GM18909 (cell line): ENCODE data around the gene BRAF.
"Not testable (repeated sequence)": the region's sequence is repeated elsewhere in the genome, so short reads cannot be mapped to it uniquely, and the experiment has no call there.

Experiments used
- ATAC-seq: cut with Tn5 transposase; IDR thresholded peaks from one replicate; pipeline ENCODE4 v1.9.1; 2021; ENCODE audit warnings: mild to moderate bottlenecking; ENCODE audit not compliant: unreplicated experiment, poor library complexity

BRAF gene

GRCh38 chr7:140920745-140921144 is 4.0 kb downstream of the BRAF start:
- no peak for ATAC-seq

DNA sequence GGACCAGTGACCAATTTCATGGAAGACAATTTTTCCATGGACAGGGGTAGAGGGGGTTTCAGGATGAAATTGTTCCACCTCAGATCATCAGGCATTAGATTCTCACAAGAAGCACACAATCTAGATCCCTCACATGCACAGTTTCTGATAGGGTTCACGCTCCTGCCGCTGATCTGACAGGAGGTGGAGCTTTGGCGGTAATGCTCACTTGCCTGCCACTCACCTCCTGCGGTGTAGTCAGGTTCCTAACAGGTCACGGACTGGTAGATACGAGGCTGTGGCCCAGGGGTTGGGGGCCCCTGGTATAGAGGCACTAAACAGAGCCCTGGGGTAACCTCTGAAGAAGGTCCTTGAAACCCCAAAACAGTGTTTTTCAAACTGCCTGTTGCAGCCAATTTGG is 6.5 kb downstream of the BRAF start:
- no peak for ATAC-seq

- ATAC-seq = no peak
Measured at GRCh38 chr7:140917258-140917657, 7.5 kb downstream of the BRAF start.

GRCh38 chr7:140915935-140916555 is 8.7 kb downstream of the BRAF start:
- no peak for ATAC-seq

DNA sequence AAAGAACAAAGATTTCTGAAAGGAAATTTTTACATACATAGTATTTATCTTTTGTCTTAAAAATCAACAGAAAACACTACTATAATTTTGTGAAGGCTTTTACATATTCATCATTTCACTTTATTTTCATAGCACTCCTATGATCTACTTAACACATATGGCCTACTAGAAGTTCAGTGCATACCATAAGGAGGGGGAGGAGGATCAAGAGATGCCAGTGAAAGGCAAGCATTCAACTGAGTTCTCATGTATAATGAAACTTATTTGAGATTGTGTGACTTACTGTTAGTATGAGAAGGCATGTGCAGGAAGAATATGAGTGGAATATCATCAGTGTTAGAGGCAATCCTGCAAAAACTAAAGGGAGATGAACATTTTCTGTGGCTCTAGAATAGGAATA is 10.6 kb downstream of the BRAF start:
- no peak for ATAC-seq

DNA sequence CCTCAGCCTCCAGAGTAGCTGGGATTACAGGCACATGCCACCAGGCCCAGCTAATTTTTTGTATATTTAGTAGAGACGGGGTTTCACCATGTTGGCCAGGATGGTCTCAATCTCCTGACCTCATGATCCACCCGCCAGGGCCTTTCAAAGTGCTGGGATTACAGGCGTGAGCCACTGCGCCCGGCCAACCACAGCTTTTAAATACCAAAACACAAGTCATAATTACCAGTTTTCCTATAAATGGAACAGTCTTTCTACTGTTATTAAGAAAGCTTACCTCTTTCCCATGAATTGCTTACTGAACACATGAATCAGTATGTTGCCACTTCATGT is 11.2 kb downstream of the BRAF start:
- not testable (repeated sequence) for ATAC-seq

DNA sequence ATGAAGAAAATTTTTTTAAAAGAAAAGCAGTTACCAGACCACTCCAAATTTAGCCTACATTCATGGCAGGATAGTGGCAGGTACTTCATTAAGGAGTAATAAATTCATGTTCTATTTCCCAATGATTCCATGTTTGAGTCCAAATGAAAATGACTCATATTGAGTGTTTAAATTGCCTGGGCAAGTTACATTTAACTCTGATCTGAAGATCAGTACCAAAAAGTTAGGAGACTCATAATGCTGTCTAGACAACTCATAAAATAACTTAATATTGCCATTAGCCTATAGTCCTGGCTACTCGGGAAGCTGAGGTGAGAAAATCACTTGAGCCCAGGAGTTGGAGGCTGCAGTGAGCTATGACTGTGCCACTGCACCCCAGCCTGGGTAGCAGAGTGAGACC is 13.0 kb downstream of the BRAF start:
- ATAC-seq = no peak

DNA sequence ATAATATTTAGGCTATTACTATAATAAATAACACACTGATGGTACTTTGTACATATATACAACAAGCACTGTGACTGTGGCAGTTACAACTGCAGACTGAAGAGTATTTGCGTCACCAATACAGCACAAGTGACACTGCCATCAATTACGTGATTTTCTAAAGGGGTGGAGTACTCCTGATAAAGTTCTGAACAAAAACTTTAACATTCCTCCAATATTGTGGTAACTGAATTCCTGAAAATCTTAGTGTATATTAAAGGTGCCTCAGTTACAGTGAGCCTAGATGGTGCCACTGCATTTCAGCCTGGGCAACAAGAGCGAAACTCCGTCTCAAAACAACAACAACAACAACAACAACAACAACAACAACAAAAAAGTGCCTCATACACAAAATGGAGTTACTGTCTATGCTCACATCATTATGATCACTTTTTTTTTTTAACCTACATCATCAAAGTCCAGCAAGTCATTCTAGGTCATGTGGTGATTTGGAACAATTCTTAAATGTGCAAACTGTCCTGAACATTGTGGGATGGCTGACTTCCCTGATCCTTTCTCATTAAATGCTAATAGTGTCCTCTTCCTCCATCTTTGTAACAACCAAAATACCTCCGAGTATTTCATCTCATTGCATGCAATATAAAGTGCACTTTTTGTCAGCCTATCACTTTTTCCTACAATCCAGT is 15.1 kb downstream of the BRAF start:
- no peak for ATAC-seq

GRCh38 chr7:140908361-140908760 is 16.4 kb downstream of the BRAF start:
- ATAC-seq = no peak

- no peak for ATAC-seq
Measured at GRCh38 chr7:140903741-140904480, 20.8 kb downstream of the BRAF start.

- peak; percentile 85 for ATAC-seq
Measured at GRCh38 chr7:140902303-140902953, 22.3 kb downstream of the BRAF start.

GRCh38 chr7:140901941-140902302 is 22.8 kb downstream of the BRAF start:
- ATAC-seq = no peak

- no peak for ATAC-seq
Measured at GRCh38 chr7:140899883-140900282, 24.8 kb downstream of the BRAF start.

DNA sequence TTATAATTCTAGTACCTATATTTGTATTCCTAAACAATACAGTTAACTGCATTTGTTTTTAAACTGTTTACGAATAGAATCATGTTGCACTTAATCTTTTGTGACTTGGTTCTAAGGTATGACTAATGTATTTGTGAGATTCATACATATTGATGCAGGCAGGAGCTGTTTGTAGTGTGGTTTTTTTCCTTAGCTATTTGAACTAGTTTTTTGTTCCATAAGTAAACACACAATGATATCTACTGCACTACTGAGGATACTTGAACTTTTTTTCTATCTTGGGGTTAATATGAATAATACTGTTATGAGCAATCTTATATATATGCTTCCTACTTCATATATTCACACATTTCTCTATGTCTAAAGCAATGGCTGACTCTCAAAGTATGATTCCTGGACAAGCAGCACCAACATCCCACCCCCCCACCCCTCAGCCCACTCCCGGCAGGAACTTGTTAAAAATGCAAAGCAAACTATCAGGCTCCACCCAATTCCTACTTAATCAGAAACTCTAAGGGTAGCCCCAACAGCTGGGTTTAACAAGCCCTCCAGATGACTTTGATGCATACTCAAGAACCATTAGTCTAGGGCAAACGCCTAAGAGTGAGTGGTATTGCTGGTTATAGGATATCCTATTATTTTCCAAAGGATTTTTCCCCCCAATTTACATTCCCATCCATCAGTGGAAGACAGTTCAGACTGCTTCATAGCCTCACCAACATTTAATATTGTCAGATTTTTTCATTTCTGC is 25.8 kb downstream of the BRAF start:
- no peak for ATAC-seq

DNA sequence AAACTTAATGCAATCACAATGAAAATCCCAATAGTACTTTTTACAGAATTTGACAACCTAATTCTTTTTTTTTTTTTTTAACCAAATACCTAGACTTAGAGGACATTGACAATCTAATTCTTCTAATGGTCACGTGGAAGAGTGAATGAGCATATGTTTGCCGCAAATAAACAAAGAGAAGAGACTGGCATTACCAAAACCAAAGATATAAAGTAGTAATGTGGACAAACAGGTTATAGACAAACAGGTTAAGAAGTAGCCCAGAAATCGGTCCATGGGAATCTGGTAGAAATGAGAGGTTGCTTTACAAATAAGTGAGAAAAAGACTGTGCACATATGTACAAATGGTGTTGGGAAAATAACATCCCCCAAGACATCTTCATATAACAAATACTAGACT is 27.7 kb downstream of the BRAF start:
- no peak for ATAC-seq

DNA sequence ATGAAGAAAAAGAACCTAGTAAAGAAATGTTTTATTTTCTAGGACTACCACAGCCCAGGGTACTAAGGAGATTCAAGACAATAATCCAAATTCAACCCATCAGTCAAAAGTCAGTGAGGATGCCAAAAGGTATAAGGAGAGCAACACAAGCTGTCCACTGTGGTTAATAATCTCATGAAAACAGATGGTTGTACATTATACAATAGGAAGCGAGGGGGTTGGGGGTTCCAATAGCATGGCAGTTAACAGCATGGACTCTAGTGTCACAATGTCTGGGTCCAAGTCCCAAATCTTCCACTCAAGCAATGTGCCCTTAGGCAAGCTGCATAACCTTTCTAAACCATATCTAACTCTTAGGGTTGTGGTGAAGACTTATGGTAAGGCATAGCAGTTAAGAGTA is 35.1 kb downstream of the BRAF start:
- peak; percentile 58 for ATAC-seq

DNA sequence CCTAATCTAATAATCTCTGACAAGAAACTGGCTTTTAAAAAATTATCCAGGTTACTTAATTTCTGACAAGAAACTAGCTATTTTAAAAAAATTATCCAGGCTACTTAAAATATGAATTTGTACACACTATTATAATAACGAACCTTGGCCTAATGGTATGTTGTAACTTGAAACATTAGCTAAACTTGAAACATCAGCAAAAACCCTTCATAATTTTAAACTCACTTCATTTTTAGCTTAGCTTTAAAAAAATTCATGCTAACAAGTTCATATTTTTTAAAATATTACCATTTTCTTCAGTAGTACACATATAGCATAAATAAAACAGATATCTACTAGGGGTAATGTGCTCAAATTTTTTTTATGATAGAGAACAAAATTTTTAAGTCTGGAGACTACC is 35.6 kb downstream of the BRAF start:
- no peak for ATAC-seq

DNA sequence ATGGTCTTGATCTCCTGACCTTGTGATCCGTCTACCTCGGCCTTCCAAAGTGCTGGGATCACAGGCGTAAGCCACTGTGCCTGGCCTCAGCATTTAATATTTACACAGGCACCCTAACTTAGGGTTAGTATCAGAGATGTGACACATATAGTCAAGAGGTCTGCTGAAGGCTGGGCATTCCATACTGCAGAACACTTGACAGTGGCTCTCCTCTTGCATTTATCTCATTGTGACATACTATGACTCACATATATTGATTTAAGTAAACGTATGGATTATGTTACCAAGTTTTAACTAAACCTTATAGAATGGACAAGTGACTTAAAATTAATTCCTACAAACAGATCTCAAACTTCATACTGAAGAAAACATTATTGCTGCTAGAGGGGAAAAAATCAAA is 36.6 kb downstream of the BRAF start:
- ATAC-seq = no peak

- ATAC-seq = peak; percentile 36
Measured at GRCh38 chr7:140885735-140886334, 38.9 kb downstream of the BRAF start.

- ATAC-seq = no peak
Measured at GRCh38 chr7:140883378-140883777, 41.4 kb downstream of the BRAF start.
